ENCODE measurements around the gene TRIP10.
"Not testable (repeated sequence)": the region's sequence is repeated elsewhere in the genome, so short reads cannot be mapped to it uniquely, and the experiment has no call there.

TRIP10 gene

DNA sequence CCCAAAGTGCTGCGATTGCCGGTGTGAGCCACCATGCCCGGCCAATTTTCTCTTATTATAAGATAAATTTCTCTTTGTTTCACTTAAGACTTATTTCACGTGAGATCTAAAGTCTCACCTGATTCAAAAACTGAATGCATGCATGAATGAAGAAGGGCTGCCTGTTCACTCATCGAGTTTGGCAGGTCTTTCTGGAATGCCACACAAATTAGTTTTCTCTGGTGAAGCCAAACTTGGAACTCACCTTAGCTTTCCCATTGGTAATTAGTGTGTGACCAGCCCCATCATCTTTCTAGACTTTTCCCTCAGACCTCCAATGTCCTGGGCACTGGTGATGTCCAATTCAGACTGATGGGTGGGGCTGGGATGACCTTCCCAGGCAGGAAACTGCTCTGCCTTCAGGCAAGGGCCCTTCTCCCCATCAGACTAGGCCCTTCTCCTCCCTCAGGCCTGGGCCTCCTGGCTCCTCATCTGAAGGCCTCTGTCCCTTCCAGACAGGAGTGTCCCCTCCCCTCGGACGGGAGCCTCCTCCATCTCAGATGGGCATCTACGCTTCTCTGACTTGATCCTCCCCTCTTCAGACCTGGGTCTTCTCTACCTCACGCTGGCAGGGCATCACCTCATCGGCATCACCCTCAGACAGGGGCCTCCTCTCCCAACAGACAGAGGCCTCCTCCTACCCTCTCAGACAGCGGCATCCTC, 33.4 kb upstream of the TRIP10 start:
- Mint-ChIP-seq H3K27me3 (ENCODE audit: low read depth) (peaks cover 43% of the 10 kb centered on the region), H3K27ac (no peak overlapping the region), H3K4me1 (no peaks in the 10 kb centered on the region), H3K36me3 (ENCODE audit: low read depth) (no peaks in the 10 kb centered on the region), H3K9me3 (no peaks in the 10 kb centered on the region), H3K4me3 (no peak overlapping the region)
- TF ChIP-seq, protein P1, sequence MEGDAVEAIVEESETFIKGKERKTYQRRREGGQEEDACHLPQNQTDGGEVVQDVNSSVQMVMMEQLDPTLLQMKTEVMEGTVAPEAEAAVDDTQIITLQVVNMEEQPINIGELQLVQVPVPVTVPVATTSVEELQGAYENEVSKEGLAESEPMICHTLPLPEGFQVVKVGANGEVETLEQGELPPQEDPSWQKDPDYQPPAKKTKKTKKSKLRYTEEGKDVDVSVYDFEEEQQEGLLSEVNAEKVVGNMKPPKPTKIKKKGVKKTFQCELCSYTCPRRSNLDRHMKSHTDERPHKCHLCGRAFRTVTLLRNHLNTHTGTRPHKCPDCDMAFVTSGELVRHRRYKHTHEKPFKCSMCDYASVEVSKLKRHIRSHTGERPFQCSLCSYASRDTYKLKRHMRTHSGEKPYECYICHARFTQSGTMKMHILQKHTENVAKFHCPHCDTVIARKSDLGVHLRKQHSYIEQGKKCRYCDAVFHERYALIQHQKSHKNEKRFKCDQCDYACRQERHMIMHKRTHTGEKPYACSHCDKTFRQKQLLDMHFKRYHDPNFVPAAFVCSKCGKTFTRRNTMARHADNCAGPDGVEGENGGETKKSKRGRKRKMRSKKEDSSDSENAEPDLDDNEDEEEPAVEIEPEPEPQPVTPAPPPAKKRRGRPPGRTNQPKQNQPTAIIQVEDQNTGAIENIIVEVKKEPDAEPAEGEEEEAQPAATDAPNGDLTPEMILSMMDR (IDR thresholded peaks at IDR 0.05; ENCODE audit: unreplicated experiment in 3 of 3), result no peak

DNA sequence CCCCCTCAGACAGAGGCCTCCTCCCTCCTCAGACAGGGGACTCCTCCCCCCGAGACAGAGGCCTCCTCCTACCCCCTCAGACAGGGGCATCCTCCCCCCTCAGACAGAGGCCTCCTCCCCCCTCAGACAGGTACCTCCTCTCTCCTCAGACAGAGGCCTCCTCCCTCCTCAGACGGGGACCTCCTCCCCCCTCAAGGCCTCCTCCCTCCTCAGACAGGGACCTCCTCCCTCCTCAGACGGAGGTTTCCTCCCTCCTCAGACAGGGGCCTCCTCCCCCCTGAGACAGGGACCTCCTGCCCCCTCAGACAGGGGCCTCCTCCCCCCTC, 32.9 kb upstream of the TRIP10 start:
- H3K4me1 Mint-ChIP-seq, result no peaks in the 10 kb centered on the region
- H3K4me3 Mint-ChIP-seq, result no peak overlapping the region
- TF ChIP-seq, protein P1 (IDR thresholded peaks at IDR 0.05; ENCODE audit: unreplicated experiment in 3 of 3), result no peak
- H3K27me3 Mint-ChIP-seq (ENCODE audit: low read depth), result peaks cover 48% of the 10 kb centered on the region
- no peaks in the 10 kb centered on the region for H3K9me3 Mint-ChIP-seq
- no peak overlapping the region for H3K27ac Mint-ChIP-seq
- H3K36me3 Mint-ChIP-seq (ENCODE audit: low read depth), result no peaks in the 10 kb centered on the region

DNA sequence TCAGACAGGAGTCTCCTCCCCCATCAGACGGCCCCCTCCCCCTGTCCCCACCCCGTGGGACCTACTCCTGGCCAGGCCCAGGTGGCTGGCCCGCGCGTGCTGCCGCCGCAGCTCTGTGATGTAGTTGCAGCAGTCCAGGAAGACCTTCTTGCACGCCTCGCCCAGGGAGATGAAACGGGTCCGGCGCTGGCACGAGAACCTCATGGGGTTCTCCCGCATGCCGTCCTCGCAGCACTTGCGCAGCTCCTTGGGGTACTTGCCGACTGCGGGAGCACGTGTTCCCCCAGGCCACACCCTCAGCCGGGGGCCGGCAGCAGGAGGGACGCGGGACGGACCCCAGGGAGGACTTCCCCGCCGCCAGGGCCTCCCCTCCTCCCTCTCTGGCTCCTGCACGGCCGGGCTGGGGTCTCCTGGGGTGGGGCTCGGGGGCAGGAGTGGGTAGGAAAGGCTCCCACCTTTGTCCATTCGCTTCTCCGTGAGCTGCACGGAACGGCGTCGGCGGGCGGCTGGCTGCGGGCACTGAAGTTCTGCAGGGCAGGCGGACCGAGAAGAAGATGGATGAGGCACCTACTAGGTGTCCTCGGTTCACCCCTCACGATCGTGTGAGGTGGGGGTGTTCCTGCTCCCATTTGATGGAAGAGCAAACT, 32.3 kb upstream of the TRIP10 start:
- Mint-ChIP-seq H3K36me3 (ENCODE audit: low read depth) (no peaks in the 10 kb centered on the region), H3K4me3 (no peak overlapping the region), H3K27ac (no peak overlapping the region), H3K9me3 (no peaks in the 10 kb centered on the region), H3K27me3 (ENCODE audit: low read depth) (peaks cover 53% of the 10 kb centered on the region), H3K4me1 (no peaks in the 10 kb centered on the region)
- TF ChIP-seq, protein P1 (IDR thresholded peaks at IDR 0.05; ENCODE audit: unreplicated experiment in 3 of 3), result no peak

DNA sequence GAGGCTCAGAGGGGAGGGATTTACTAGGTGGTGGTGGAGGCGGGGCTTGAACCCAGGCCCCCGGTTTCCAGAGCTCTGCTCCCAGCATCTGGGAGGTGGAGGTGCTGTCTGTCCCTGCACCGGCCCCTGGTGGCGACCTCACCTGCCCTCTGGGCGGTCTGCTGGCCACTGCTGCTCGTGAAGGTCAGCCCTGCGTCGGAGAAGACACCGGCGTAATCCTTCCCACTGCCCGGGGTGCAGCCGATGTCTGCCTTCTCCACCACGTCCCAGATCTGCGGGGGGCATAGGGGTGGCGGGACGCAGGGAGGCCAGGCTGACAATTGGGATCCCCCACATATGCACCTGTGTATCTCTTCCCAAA, 31.8 kb upstream of the TRIP10 start:
- Mint-ChIP-seq H3K4me3 (no peak overlapping the region), H3K4me1 (no peaks in the 10 kb centered on the region), H3K9me3 (peaks cover 2% of the 10 kb centered on the region), H3K27ac (no peak overlapping the region), H3K36me3 (ENCODE audit: low read depth) (no peaks in the 10 kb centered on the region), H3K27me3 (ENCODE audit: low read depth) (peaks cover 57% of the 10 kb centered on the region)
- TF ChIP-seq, protein P1 (IDR thresholded peaks at IDR 0.05; ENCODE audit: unreplicated experiment in 3 of 3), result no peak

DNA sequence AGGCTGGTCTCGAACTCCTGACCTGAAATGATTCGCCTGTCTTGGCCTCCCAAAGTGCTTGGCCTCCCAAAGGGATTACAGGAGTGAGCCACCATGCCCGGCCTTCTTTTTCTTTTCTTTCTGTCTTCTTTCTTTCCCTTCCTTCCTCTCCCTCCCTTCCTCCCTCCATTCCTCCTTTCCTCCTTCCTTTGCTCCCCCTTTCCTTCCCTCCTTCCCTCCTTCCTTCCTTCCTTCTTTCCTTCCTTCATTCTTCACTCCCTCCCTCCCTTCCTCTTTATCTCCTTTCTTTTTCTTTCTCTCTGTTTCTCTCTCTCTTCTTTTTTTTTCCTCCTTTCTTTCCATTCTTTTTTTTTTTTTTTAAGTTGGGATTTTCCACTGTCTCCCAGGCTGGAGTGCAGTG, 31.1 kb upstream of the TRIP10 start:
- H3K9me3 Mint-ChIP-seq, result peaks cover 3% of the 10 kb centered on the region
- peaks cover 64% of the 10 kb centered on the region for H3K27me3 Mint-ChIP-seq (ENCODE audit: low read depth)
- H3K4me1 Mint-ChIP-seq, result no peaks in the 10 kb centered on the region
- no peak overlapping the region for H3K4me3 Mint-ChIP-seq
- no peaks in the 10 kb centered on the region for H3K36me3 Mint-ChIP-seq (ENCODE audit: low read depth)
- H3K27ac Mint-ChIP-seq, result no peak overlapping the region
- TF ChIP-seq, protein P1 (IDR thresholded peaks at IDR 0.05; ENCODE audit: unreplicated experiment in 3 of 3), result no peak

DNA sequence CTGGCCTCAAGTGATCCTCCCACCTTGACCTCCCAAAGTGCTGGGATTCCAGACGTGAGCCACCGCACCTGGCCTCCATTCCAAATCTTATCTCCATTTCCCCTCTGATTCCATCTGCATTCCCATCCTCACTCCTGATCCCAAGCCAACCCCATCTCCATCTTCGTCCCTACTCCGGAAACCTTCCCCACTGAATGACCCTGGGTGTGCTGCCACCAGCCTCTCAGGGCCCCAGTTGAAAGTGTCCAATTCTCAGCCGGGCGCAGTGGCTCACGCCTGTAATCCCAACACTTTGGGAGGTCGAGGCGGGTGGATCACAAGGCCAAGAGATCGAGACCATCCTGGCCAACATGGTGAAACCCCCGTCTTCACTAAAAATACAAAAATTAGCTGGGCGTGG, 30.6 kb upstream of the TRIP10 start:
- H3K9me3 Mint-ChIP-seq; H3K36me3 Mint-ChIP-seq (ENCODE audit: low read depth); H3K4me3 Mint-ChIP-seq; H3K27ac Mint-ChIP-seq; H3K4me1 Mint-ChIP-seq: not testable (repeated sequence)
- H3K27me3 Mint-ChIP-seq (ENCODE audit: low read depth), result peaks cover 64% of the 10 kb centered on the region

Measured in nephron (organoid).